Endothelial cell of umbilical vein (primary cell): ENCODE measurements around the gene SYTL3. TPM values are rescaled to one million over a fixed set of nuclear protein-coding genes. Genes with fewer than 3 reads are reported as not detected.
A peak's percentile ranks its signal among the peaks of the same experiment; 100 is the strongest.

ENCODE experiments used
- Bru-seq: library from RNA; stranded (reverse); fragments of 400-500 nt; gene quantifications from one replicate; lab custom pipeline; 2021; lab: Mats Ljungman, UMichigan
- BruChase-seq, 2 experiments: library from RNA; stranded (reverse); fragments of 400-500 nt; gene quantifications; one replicate each; lab custom pipeline; 2021; lab: Mats Ljungman, UMichigan
- BruUV-seq: library from RNA; stranded (reverse); fragments of 400-500 nt; replicated peaks from 2 replicates; lab custom pipeline; 2021; lab: Mats Ljungman, UMichigan
- CTCF ChIA-PET: fragments of 300-600, 350-600 bp; sonication (Branson Sonifier 250); formaldehyde crosslinking; loops from one replicate; lab custom pipeline; 2021; ENCODE audit warnings: antibody characterized with exemption, inconsistent platforms; lab: Charles Lee
- POLR2A ChIA-PET: fragments of 300-600, 350-600 bp; sonication (Branson Sonifier 250); formaldehyde crosslinking; loops from one replicate; lab custom pipeline; 2021; ENCODE audit warnings: antibody characterized with exemption, inconsistent platforms; lab: Charles Lee
- DNase-seq: peaks from one replicate; pipeline ENCODE4 v3.0.0-alpha.2; 2011; ENCODE audit warnings: low read depth, low spot score
- FAIRE-seq: peaks from 2 replicates; lab custom pipeline; 2011; peaks lifted over from hg19 to GRCh38; lab: Jason Lieb, UNC
- H2AFZ ChIP-seq: 2 replicates; pipeline ENCODE4 v1.6.0; 2012; ENCODE audit warnings: low read depth, low read length, control low read depth, inconsistent platforms
- H3K27ac ChIP-seq: 2 replicates; pipeline ENCODE4 v1.5.1; 2011; ENCODE audit warnings: low read depth, mild to moderate bottlenecking, control low read depth, low read length, moderate library complexity; ENCODE audit not compliant: insufficient read depth
- H3K27me3 ChIP-seq, 2 experiments: 2 replicates each; pipeline versions ENCODE4 v1.6.0 to v1.6.1; 2011; ENCODE audit warnings: low read length in 2 of 2, mixed read lengths in 1 of 2; ENCODE audit not compliant: control insufficient read depth in 2 of 2, insufficient read depth in 2 of 2
- H3K36me3 ChIP-seq, 2 experiments: 2 replicates in 1 of 2; 3 replicates in 1 of 2; pipeline ENCODE4 v1.5.1; 2011; ENCODE audit warnings: low read length in 2 of 2, mild to moderate bottlenecking in 1 of 2, moderate library complexity in 1 of 2; ENCODE audit not compliant: control insufficient read depth in 2 of 2, insufficient read depth in 2 of 2; ENCODE audit errors: extremely low read depth in 1 of 2
- H3K4me1 ChIP-seq: 3 replicates; pipeline ENCODE4 v1.5.1; 2011; ENCODE audit warnings: mild to moderate bottlenecking, low read length; ENCODE audit not compliant: control insufficient read depth, insufficient read depth; ENCODE audit errors: extremely low read depth
- H3K4me2 ChIP-seq: 2 replicates; pipeline ENCODE4 v1.6.1; 2011; ENCODE audit warnings: low read length, control low read depth, mixed read lengths; ENCODE audit not compliant: insufficient read depth
- H3K4me3 ChIP-seq, 3 experiments: fragments of 200-600 bp in 1 of 3; sonication (generic), shearing (Covaris generic) in 1 of 3; replicated peaks in 1 of 3; 2 replicates each; pipeline ENCODE4 v1.5.1; 2011 to 2016; ENCODE audit warnings: control low read depth in 3 of 3, low read length in 3 of 3, mild to moderate bottlenecking in 2 of 3, inconsistent platforms in 1 of 3, low read depth in 1 of 3, moderate library complexity in 1 of 3; ENCODE audit not compliant: insufficient read depth in 1 of 3
- H3K79me2 ChIP-seq: 2 replicates; pipeline ENCODE4 v1.6.0; 2012; ENCODE audit warnings: low read length, inconsistent platforms; ENCODE audit not compliant: control insufficient read depth, insufficient read depth
- H3K9ac ChIP-seq: replicated peaks from 2 replicates; pipeline ENCODE3; 2011; ENCODE audit warnings: low read length, control low read depth; ENCODE audit not compliant: insufficient read depth; ENCODE audit errors: extremely low read depth
- H3K9me1 ChIP-seq: replicated peaks from 3 replicates; pipeline ENCODE4 v1.6.0; 2011; ENCODE audit warnings: mild to moderate bottlenecking, low read length; ENCODE audit not compliant: control insufficient read depth, insufficient read depth; ENCODE audit errors: extremely low read depth
- H3K9me3 ChIP-seq: replicated peaks from 2 replicates; pipeline ENCODE4 v1.5.1; 2012; ENCODE audit warnings: low read length, inconsistent platforms; ENCODE audit not compliant: control insufficient read depth, insufficient read depth
- H4K20me1 ChIP-seq: replicated peaks from 2 replicates; pipeline ENCODE3; 2011; ENCODE audit warnings: mild to moderate bottlenecking, low read length; ENCODE audit not compliant: control insufficient read depth, insufficient read depth; ENCODE audit errors: extremely low read depth
- CTCF ChIP-seq, 2 donors: IDR thresholded peaks; 1 replicate in 1 of 2; 2 replicates in 1 of 2; pipeline ENCODE4 v1.5.1; 2011; ENCODE audit warnings: low read length in 2 of 2, mild to moderate bottlenecking in 2 of 2, moderate library complexity in 2 of 2, control low read depth in 1 of 2, inconsistent platforms in 1 of 2, low read depth in 1 of 2; ENCODE audit not compliant: insufficient read depth in 1 of 2; ENCODE audit errors: extremely low read depth in 1 of 2
- EZH2 ChIP-seq: IDR thresholded peaks from 2 replicates; pipeline ENCODE4 v1.6.1; 2012; ENCODE audit warnings: borderline replicate concordance, low read depth, mild to moderate bottlenecking, moderate library complexity, low read length, inconsistent platforms; ENCODE audit not compliant: severe bottlenecking
- FOS ChIP-seq: IDR thresholded peaks from 2 replicates; pipeline ENCODE4 v1.6.1; 2011; ENCODE audit warnings: mild to moderate bottlenecking, low read length, moderate library complexity, borderline replicate concordance; ENCODE audit not compliant: insufficient read depth
- GATA2 ChIP-seq: IDR thresholded peaks from 2 replicates; pipeline ENCODE4 v1.7.0; 2011; ENCODE audit warnings: low read depth, mild to moderate bottlenecking, moderate library complexity, mixed read lengths, low read length; ENCODE audit not compliant: insufficient read length, insufficient read depth
- JUN ChIP-seq: IDR thresholded peaks from 2 replicates; pipeline ENCODE4 v1.6.1; 2011; ENCODE audit warnings: borderline replicate concordance, low read depth; ENCODE audit not compliant: insufficient read length, insufficient read depth
- MYC ChIP-seq: IDR thresholded peaks from one replicate; pipeline ENCODE4 v1.6.1; 2011; ENCODE audit warnings: mild to moderate bottlenecking, low read depth, low read length
- POLR2A ChIP-seq: IDR thresholded peaks from 2 replicates; pipeline ENCODE4 v1.6.1; 2012; ENCODE audit warnings: low read depth, mild to moderate bottlenecking, control low read depth, low read length
- dilution Hi-C: fragments of 300-500 bp; cut with MboI; formaldehyde crosslinking; loops from one replicate; pipeline ENCODE4 v1.15.0; 2019; ENCODE audit warnings: low sequenced_read_pairs; ENCODE audit not compliant: extremely low pct_ligation_motif_present
- intact Hi-C: fragments of 100-400 bp; cut with micrococcal nuclease; formaldehyde crosslinking; loops from one replicate; pipeline ENCODE4 v1.10.0; 2022
- long read RNA-seq: library from polyadenylated mRNA; stranded (forward); transcript quantifications from one replicate; pipeline ENCODE4 v2.0.0, GENCODE V29; 2021
- polyA minus RNA-seq, 3 experiments: library from RNA; depleted of rRNA, polyadenylated mRNA; stranded (reverse); fragments of >200 nt; gene quantifications; 1 replicate in 1 of 3; 2 replicates in 2 of 3; pipeline ENCODE4 v1.2.3, GENCODE V29; 2011
- polyA plus RNA-seq, 4 experiments: library from polyadenylated mRNA; depleted of rRNA in 3 of 4; stranded (reverse) in 3 of 4; unstranded in 1 of 4; fragments of >200 nt; gene quantifications; 2 replicates each; pipeline versions ENCODE4 v1.2.1 to v1.2.3, GENCODE V29; 2011 to 2012; ENCODE audit warnings: missing spikeins in 1 of 4
- total RNA-seq: library from RNA; stranded (reverse); gene quantifications from 2 replicates; pipeline ENCODE4 v1.2.3, GENCODE V29; 2021

The SYTL3 gene, protein sequence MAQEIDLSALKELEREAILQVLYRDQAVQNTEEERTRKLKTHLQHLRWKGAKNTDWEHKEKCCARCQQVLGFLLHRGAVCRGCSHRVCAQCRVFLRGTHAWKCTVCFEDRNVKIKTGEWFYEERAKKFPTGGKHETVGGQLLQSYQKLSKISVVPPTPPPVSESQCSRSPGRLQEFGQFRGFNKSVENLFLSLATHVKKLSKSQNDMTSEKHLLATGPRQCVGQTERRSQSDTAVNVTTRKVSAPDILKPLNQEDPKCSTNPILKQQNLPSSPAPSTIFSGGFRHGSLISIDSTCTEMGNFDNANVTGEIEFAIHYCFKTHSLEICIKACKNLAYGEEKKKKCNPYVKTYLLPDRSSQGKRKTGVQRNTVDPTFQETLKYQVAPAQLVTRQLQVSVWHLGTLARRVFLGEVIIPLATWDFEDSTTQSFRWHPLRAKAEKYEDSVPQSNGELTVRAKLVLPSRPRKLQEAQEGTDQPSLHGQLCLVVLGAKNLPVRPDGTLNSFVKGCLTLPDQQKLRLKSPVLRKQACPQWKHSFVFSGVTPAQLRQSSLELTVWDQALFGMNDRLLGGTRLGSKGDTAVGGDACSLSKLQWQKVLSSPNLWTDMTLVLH
- total RNA-seq (0.74 and 0.77 TPM in 2 replicates), polyA plus RNA-seq (0.46 and 0.59 TPM in 2 replicates), polyA minus RNA-seq (0.23 and 0.58 TPM in 2 replicates), Bru-seq, nascent RNA (percentile 23 among the genes with signal in this experiment), BruChase-seq, experiment 1, labeled RNA remaining after a 6-hour chase (percentile 23 among the genes with signal in this experiment), BruChase-seq, experiment 2, labeled RNA remaining after a 2-hour chase (percentile 23 among the genes with signal in this experiment)
- 0.61 and 0.66 TPM in 2 replicates for polyA plus RNA-seq (2011; cell fraction: cytosol; rRNA removed)
- polyA plus RNA-seq (2011; cell fraction: nucleus; rRNA removed) = 0.63 and 0.97 TPM in 2 replicates
- polyA plus RNA-seq (2012) = 0.82 and 1.1 TPM in 2 replicates
- 0.41 TPM for polyA minus RNA-seq (2011; cell fraction: cytosol; rRNA and poly(A)+ RNA removed)
- polyA minus RNA-seq (2011; cell fraction: nucleus; rRNA and poly(A)+ RNA removed) = 0.24 and 0.29 TPM in 2 replicates
- long read RNA-seq, partial matches to known transcripts = 1 of 3 reads
- long read RNA-seq, other reads (novel, unspliced or antisense) = 2 of 3 reads

DNA sequence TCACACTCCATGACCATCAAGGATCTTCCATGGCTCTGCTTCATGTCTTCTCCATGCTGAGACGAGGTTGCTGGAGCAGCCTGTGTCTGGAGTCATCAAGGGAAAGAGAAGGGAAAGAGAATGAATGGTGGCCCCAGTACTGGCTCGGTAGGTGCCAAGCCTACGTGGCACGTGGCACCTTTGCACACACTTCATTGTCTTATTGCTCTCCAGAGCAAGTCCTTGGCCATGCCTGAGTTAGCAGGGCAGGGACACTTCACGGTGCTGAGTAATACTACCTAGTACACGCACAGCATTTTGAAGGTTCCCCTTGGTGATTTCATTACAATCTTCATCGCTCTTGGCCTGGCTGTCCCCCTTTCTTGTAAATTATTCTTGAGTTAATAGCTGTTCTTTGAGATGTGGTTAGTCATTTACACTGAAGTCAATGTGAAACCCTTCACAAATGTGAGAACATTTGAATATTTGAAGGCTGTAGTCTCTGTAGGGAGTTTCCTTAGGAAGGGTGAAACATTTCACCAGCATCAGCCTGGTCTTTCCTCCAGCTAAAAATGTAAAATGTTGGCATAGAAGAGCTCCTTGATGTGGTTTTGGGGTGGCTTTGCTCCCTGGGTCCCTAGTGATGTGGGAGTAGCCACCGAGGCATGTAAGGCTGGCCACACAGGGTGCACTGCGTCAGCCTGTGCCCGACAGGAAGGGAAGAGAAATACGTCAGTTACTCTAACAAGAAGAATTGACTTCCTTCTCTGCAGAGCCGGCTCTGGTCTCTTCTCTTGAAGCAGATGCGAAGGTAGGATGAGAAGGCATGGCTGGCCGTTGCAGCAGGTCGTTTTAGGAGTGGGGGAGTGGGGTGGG is at the start of gene SYTL3:
Gene SYTL3 (plus strand): TSS at position 766 of the 855 bp plus-strand sequence. CDS start 13,215 bp downstream, outside the sequence.
- FAIRE-seq (peak; percentile 31), DNase-seq (peak; percentile 29)
- BruUV-seq = no TSS peak
- no peaks in the 10 kb centered on the region for H3K36me3 ChIP-seq
- peak within 1 kb of the TSS; percentile 5 for H2AFZ ChIP-seq
- intact Hi-C loops (no loop called here), dilution Hi-C loops (no loop called here)
- H4K20me1 ChIP-seq = no peaks in the 10 kb centered on the region
- H3K9me3 ChIP-seq = no peaks in the 10 kb centered on the region
- H3K9me1 ChIP-seq = no peaks in the 10 kb centered on the region
- no peak within 1 kb of the TSS for H3K4me3 ChIP-seq
- no peak within 1 kb of the TSS for H3K9ac ChIP-seq
- H3K79me2 ChIP-seq = no peaks in the 10 kb centered on the region
- peaks cover 7% of the 10 kb centered on the region for H3K4me1 ChIP-seq
- no peak within 1 kb of the TSS for H3K4me2 ChIP-seq
- ChIA-PET CTCF (interaction anchor here (1.0 to 4.6 kb wide), 5 partner anchors 10 to 435 kb away, joined by 3 to 21 read pairs (median 6); no protein-coding TSS in a partner anchor), POLR2A (interaction anchor here (0.6 kb wide), 1 partner anchor 1877 kb away, joined by 3 read pairs; no protein-coding TSS in a partner anchor)
- H3K27ac ChIP-seq = no peak within 1 kb of the TSS
- TF ChIP-seq GATA2 = no peak
- no peak for TF ChIP-seq FOS
- TF ChIP-seq MYC = no peak
- no peak for TF ChIP-seq CTCF (IDR thresholded peaks at IDR 0.05; ENCODE audit: extremely low read depth in 1 of 2, insufficient read depth in 1 of 2, low read depth in 1 of 2, low read length in 2 of 2)
- no peak for TF ChIP-seq JUN
- no peak for TF ChIP-seq POLR2A
- TF ChIP-seq EZH2 = no peak
- no peaks in the 10 kb centered on the region for H3K27me3 ChIP-seq
